GM10266 (cell line): ENCODE results near the gene TMEM174.
"Not testable (repeated sequence)": the region's sequence is repeated elsewhere in the genome, so short reads cannot be mapped to it uniquely, and the experiment has no call there.

Source experiments
- DNase-seq: peaks from one replicate; pipeline ENCODE4 v3.0.0; 2012; ENCODE audit errors: extremely low spot score
- TF ChIP-seq, protein P1 (sequence below): IDR thresholded peaks from 2 replicates; pipeline ENCODE4 v1.5.1; 2012; ENCODE audit warnings: mild to moderate bottlenecking, low read depth; ENCODE audit not compliant: control insufficient read depth, insufficient read depth; ENCODE audit errors: missing control alignments

TMEM174 gene

DNA sequence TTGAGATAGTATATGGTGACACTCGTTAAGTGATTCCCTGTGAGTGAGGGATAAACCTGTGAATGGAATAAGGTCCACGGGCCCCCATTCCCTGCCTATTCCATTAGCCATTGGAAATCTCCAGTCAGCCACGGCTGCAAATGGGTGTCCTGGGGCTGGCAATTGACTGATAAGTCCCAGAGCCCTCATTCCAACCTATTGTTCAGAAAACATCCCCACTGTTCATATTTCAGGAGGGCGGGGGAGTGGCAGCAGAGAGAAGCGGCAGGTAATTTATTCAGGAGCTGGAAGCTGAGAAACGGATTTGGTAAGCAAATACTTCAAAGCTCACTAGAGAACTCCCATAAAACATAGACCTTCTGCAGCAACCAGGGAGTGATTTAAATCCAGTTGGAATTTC lies 42.0 kb downstream of the TMEM174 start:
- TF ChIP-seq, protein P1, sequence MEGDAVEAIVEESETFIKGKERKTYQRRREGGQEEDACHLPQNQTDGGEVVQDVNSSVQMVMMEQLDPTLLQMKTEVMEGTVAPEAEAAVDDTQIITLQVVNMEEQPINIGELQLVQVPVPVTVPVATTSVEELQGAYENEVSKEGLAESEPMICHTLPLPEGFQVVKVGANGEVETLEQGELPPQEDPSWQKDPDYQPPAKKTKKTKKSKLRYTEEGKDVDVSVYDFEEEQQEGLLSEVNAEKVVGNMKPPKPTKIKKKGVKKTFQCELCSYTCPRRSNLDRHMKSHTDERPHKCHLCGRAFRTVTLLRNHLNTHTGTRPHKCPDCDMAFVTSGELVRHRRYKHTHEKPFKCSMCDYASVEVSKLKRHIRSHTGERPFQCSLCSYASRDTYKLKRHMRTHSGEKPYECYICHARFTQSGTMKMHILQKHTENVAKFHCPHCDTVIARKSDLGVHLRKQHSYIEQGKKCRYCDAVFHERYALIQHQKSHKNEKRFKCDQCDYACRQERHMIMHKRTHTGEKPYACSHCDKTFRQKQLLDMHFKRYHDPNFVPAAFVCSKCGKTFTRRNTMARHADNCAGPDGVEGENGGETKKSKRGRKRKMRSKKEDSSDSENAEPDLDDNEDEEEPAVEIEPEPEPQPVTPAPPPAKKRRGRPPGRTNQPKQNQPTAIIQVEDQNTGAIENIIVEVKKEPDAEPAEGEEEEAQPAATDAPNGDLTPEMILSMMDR = no peak
- no peak for DNase-seq

- no peak for DNase-seq
- TF ChIP-seq, protein P1 = no peak
Observed at GRCh38 chr5:73215531-73215890, 42.5 kb downstream of the TMEM174 start.

DNA sequence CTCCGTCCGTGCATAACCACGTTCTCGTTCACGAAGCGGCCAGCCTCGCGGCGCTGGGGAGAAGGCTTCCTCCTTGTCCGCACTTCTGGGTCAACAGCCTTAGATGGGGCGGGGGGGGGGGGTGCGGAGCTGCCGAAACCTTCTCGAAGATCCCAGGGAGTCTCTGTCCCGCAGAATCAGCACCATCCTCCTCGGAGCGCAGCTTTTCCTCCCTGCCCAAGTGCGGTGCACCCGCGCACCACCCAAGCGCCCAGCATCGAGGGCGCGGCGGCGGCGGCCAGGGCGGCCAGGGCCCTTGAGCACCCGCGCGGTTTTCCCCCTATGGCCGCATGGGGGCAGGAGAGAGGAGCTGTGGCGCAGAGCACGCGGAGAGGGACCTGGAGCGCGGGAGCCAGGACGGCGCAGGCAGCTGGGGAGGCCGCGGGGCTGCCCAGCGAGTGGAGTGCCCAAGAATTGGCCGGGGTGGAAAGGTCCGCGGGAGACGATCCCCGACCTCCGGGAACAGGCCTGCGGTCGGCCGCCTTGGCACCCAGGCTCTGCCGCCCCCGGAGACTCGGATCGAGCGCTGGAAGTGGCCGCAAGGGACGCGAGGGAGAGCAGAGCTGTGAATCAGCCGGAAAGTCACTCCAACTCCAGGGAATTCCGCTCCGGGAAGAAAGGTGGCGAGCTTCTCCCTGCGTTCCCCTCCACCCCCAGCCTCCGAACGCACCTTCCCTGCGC lies 43.1 kb downstream of the TMEM174 start:
- TF ChIP-seq, protein P1 = peak; percentile 75
- DNase-seq = peak; percentile 84

GRCh38 chr5:73218552-73219171 lies 45.7 kb downstream of the TMEM174 start:
- DNase-seq = no peak

GRCh38 chr5:73219336-73219735 lies 46.3 kb downstream of the TMEM174 start:
- DNase-seq = not testable (repeated sequence)

More at GRCh38 chr5:73218552-73219171, 45.7 kb downstream of the TMEM174 start:
- TF ChIP-seq, protein P1 = no peak

- TF ChIP-seq, protein P1 = no peak
- DNase-seq = no peak
Observed at GRCh38 chr5:73221161-73221560, 48.2 kb downstream of the TMEM174 start.

- DNase-seq = no peak
Observed at GRCh38 chr5:73221726-73222125, 48.7 kb downstream of the TMEM174 start.

More at GRCh38 chr5:73221726-73222125, 48.7 kb downstream of the TMEM174 start:
- TF ChIP-seq, protein P1 = no peak
